Loucy (cell line): ENCODE measurements around the gene ACADSB.

Experiments used
- EZH2phosphoT487 ChIP-seq: fragments of 200-600 bp; IDR thresholded peaks from 2 replicates; pipeline ENCODE4 v1.6.1; 2018; ENCODE audit warnings: antibody characterized with exemption, mild to moderate bottlenecking, moderate library complexity, borderline replicate concordance
- TF ChIP-seq, protein P1 (sequence below): fragments of 200-600 bp; sonication (generic); conservative IDR thresholded peaks from 2 replicates; pipeline ENCODE4 v1.5.1; 2014; ENCODE audit warnings: mild to moderate bottlenecking, antibody characterized with exemption, low read length

DNA sequence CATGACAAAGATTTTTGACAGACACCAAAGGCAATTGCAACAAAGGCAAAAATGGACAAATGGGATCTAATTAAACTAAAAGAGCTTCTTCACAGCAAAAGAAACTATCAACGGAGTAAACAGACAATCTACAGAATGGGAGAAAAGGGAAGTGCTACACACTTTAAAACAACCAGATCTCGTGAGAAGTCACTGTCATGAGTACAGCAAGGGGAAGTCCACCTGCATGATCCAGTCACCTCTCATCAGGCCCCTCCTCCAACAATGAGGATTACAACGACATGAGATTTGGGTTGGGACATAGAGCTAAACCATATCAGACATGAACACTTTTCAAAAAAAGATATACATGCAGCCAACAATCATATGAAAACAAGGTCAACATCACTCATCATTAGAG is 40.1 kb upstream of the ACADSB start:
- TF ChIP-seq, protein P1, sequence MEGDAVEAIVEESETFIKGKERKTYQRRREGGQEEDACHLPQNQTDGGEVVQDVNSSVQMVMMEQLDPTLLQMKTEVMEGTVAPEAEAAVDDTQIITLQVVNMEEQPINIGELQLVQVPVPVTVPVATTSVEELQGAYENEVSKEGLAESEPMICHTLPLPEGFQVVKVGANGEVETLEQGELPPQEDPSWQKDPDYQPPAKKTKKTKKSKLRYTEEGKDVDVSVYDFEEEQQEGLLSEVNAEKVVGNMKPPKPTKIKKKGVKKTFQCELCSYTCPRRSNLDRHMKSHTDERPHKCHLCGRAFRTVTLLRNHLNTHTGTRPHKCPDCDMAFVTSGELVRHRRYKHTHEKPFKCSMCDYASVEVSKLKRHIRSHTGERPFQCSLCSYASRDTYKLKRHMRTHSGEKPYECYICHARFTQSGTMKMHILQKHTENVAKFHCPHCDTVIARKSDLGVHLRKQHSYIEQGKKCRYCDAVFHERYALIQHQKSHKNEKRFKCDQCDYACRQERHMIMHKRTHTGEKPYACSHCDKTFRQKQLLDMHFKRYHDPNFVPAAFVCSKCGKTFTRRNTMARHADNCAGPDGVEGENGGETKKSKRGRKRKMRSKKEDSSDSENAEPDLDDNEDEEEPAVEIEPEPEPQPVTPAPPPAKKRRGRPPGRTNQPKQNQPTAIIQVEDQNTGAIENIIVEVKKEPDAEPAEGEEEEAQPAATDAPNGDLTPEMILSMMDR: no peak
- TF ChIP-seq EZH2phosphoT487: no peak
